Measurements from ENCODE around the gene GPR183.

The GPR183 gene

GRCh38 chr13:99313941-99314340, 6.7 kb upstream of the GPR183 start:
- TF ChIP-seq CTCF (conservative IDR thresholded peaks at IDR 0.05; ENCODE audit: low read depth, low read length), result no peak
- H3K4me3 ChIP-seq (ENCODE audit: low read length), result no peak overlapping the region
- DNase-seq (ENCODE audit: low read depth), result no peak

GRCh38 chr13:99313501-99313900, 6.3 kb upstream of the GPR183 start:
- DNase-seq (ENCODE audit: low read depth), result no peak
- no peak for TF ChIP-seq CTCF (conservative IDR thresholded peaks at IDR 0.05; ENCODE audit: low read depth, low read length)
- H3K4me3 ChIP-seq (ENCODE audit: low read length), result no peak overlapping the region

GRCh38 chr13:99312493-99312883, 5.3 kb upstream of the GPR183 start:
- no peak for TF ChIP-seq CTCF (conservative IDR thresholded peaks at IDR 0.05; ENCODE audit: low read depth, low read length)
- no peak overlapping the region for H3K4me3 ChIP-seq (ENCODE audit: low read length)
- DNase-seq (ENCODE audit: low read depth), result no peak

GRCh38 chr13:99311748-99312492, 4.7 kb upstream of the GPR183 start:
- no peak overlapping the region for H3K4me3 ChIP-seq (ENCODE audit: low read length)
- no peak for DNase-seq (ENCODE audit: low read depth)
- no peak for TF ChIP-seq CTCF (conservative IDR thresholded peaks at IDR 0.05; ENCODE audit: low read depth, low read length)

GRCh38 chr13:99311137-99311536, 3.9 kb upstream of the GPR183 start:
- TF ChIP-seq CTCF (conservative IDR thresholded peaks at IDR 0.05; ENCODE audit: low read depth, low read length), result no peak
- no peak overlapping the region for H3K4me3 ChIP-seq (ENCODE audit: low read length)
- no peak for DNase-seq (ENCODE audit: low read depth)

GRCh38 chr13:99310382-99311031, 3.3 kb upstream of the GPR183 start:
- DNase-seq (ENCODE audit: low read depth), result no peak
- no peak overlapping the region for H3K4me3 ChIP-seq (ENCODE audit: low read length)
- no peak for TF ChIP-seq CTCF (conservative IDR thresholded peaks at IDR 0.05; ENCODE audit: low read depth, low read length)
